SK-N-SH (cell line): ENCODE results near the gene C12orf60. TPM values are rescaled to one million over a fixed set of nuclear protein-coding genes. Genes with fewer than 3 reads are reported as not detected.
"Not testable (repeated sequence)": the region's sequence is repeated elsewhere in the genome, so short reads cannot be mapped to it uniquely, and the experiment has no call there.

Experiments
- CTCF ChIA-PET: fragments of 300-600, 350-600 bp; formaldehyde crosslinking; extraction: SDS; loops from one replicate; lab custom pipeline; 2021; lab: Yijun Ruan, JAX
- POLR2A ChIA-PET: fragments of 350-600 bp; sonication (Branson Sonifier 250); formaldehyde crosslinking; extraction: SDS; loops from one replicate; lab custom pipeline; 2020; ENCODE audit warnings: antibody characterized with exemption, inconsistent platforms; lab: Yijun Ruan, JAX
- DNase-seq: peaks from one replicate; pipeline ENCODE4 v3.0.0; 2012
- H2AFZ ChIP-seq: fragments of 200-600 bp; sonication (generic); 2 replicates; pipeline ENCODE4 v1.8.1; 2016; ENCODE audit warnings: antibody characterized with exemption, mild to moderate bottlenecking, low read depth
- H3F3A ChIP-seq: fragments of 200-600 bp; sonication (generic); replicated peaks from 2 replicates; pipeline ENCODE3; 2016; ENCODE audit warnings: antibody characterized with exemption, mild to moderate bottlenecking; ENCODE audit not compliant: insufficient read depth
- H3K27ac ChIP-seq, 2 experiments: fragments of 200-500 bp in 1 of 2; fragments of 200-600 bp in 1 of 2; sonication (Bioruptor generic) in 1 of 2; sonication (generic), shearing (Covaris generic) in 1 of 2; 2 replicates each; pipeline versions ENCODE4 v1.5.1 to v1.6.1; 2014 to 2016; ENCODE audit warnings: low read depth in 2 of 2, inconsistent platforms in 1 of 2, low read length in 1 of 2, mild to moderate bottlenecking in 1 of 2, mixed read lengths in 1 of 2
- H3K27me3 ChIP-seq: fragments of 200-600 bp; sonication (generic), shearing (Covaris generic); 2 replicates; pipeline ENCODE4 v1.6.1; 2016; ENCODE audit warnings: mixed run types; ENCODE audit not compliant: insufficient read depth
- H3K36me3 ChIP-seq, 2 experiments: fragments of 200-500 bp in 1 of 2; fragments of 200-600 bp in 1 of 2; sonication (Bioruptor generic) in 1 of 2; sonication (generic) in 1 of 2; replicated peaks in 1 of 2; 2 replicates each; pipeline versions ENCODE3 to v1.5.1; 2014 to 2016; ENCODE audit warnings: low read length in 1 of 2, mild to moderate bottlenecking in 1 of 2; ENCODE audit not compliant: insufficient read depth in 2 of 2, control insufficient read depth in 1 of 2
- H3K4me1 ChIP-seq, 2 experiments: fragments of 200-500 bp in 1 of 2; fragments of 200-600 bp in 1 of 2; sonication (Bioruptor generic) in 1 of 2; sonication (generic), shearing (Covaris generic) in 1 of 2; 2 replicates each; pipeline versions ENCODE4 v1.5.1 to v1.6.1; 2014 to 2016; ENCODE audit warnings: low read depth in 1 of 2, low read length in 1 of 2, mixed run types in 1 of 2; ENCODE audit not compliant: insufficient read depth in 2 of 2, control insufficient read depth in 1 of 2
- H3K4me2 ChIP-seq: fragments of 200-600 bp; sonication (generic), shearing (Covaris generic); 2 replicates; pipeline ENCODE4 v1.6.1; 2017; ENCODE audit warnings: mixed run types
- H3K4me3 ChIP-seq, 2 experiments: fragments of 200-500 bp in 1 of 2; fragments of 200-600 bp in 1 of 2; sonication (Bioruptor generic) in 1 of 2; sonication (generic), shearing (Covaris generic) in 1 of 2; 2 replicates each; pipeline versions ENCODE4 v1.5.1 to v1.8.1; 2014 to 2016; ENCODE audit warnings: low read depth in 2 of 2, inconsistent platforms in 1 of 2, low read length in 1 of 2, mild to moderate bottlenecking in 1 of 2, mixed read lengths in 1 of 2, moderate library complexity in 1 of 2
- H3K79me2 ChIP-seq: fragments of 200-600 bp; sonication (generic); 2 replicates; pipeline ENCODE4 v1.8.1; 2017; ENCODE audit warnings: mild to moderate bottlenecking; ENCODE audit not compliant: insufficient read depth
- H3K9ac ChIP-seq: fragments of 200-600 bp; sonication (generic); 2 replicates; pipeline ENCODE4 v1.6.1; 2017; ENCODE audit warnings: mixed run types
- H3K9me2 ChIP-seq: fragments of 200-600 bp; sonication (generic); 2 replicates; pipeline ENCODE4 v1.6.1; 2017; ENCODE audit warnings: mixed run types
- H3K9me3 ChIP-seq: fragments of 200-600 bp; sonication (generic); 2 replicates; pipeline ENCODE4 v1.6.1; 2017; ENCODE audit warnings: mixed run types, mild to moderate bottlenecking, moderate library complexity
- H4K20me1 ChIP-seq: fragments of 200-600 bp; sonication (generic); 2 replicates; pipeline ENCODE4 v1.6.1; 2017; ENCODE audit warnings: mild to moderate bottlenecking, mixed run types; ENCODE audit not compliant: insufficient read depth
- CTCF ChIP-seq: fragments of 200-600 bp; sonication (generic); IDR thresholded peaks from 2 replicates; pipeline ENCODE4 v1.6.1; 2017; ENCODE audit warnings: antibody characterized with exemption, mild to moderate bottlenecking, moderate library complexity
- EP300 ChIP-seq, 2 experiments: IDR thresholded peaks; 2 replicates each; pipeline versions ENCODE4 v1.4.0 to v1.6.1; 2012; ENCODE audit warnings: borderline replicate concordance in 1 of 2, low read depth in 1 of 2, low read length in 1 of 2
- FOXM1 ChIP-seq: IDR thresholded peaks from 2 replicates; pipeline ENCODE4 v1.4.0; 2012; ENCODE audit warnings: low read depth, mild to moderate bottlenecking
- MXI1 ChIP-seq: IDR thresholded peaks from 2 replicates; pipeline ENCODE4 v1.6.1; 2012; ENCODE audit warnings: mild to moderate bottlenecking, low read depth, low read length, improper control_type of control experiment
- NFIC ChIP-seq: IDR thresholded peaks from 2 replicates; pipeline ENCODE4 v1.4.0; 2012; ENCODE audit warnings: borderline replicate concordance
- TEAD4 ChIP-seq: IDR thresholded peaks from 2 replicates; pipeline ENCODE4 v1.4.0; 2012; ENCODE audit warnings: mild to moderate bottlenecking, borderline replicate concordance; ENCODE audit not compliant: insufficient read depth
- WGBS: methylation state at CpG from one replicate; pipeline ENCODE4 v1.1.6; 2017; ENCODE audit warnings: low lambda C conversion rate; 5-methylcytosine and 5-hydroxymethylcytosine counted together
- polyA plus RNA-seq, 3 experiments: library from polyadenylated mRNA; depleted of rRNA; stranded (reverse); fragments of >200 nt; gene quantifications; 2 replicates each; pipeline ENCODE4 v1.2.3, GENCODE V29; 2012

The C12orf60 gene
- polyA plus RNA-seq, 1 of the 3 experiments (the other 2 are of a cell fraction) = 0.87 TPM

- Histone ChIP-seq H3K9me2 (no peaks in the 10 kb centered on the region), H3K9me3 (no peaks in the 10 kb centered on the region), H4K20me1 (no peaks in the 10 kb centered on the region), H3K4me3 (no peak overlapping the region), H3K4me2 (no peak overlapping the region), H3K36me3 (peaks cover 0 to 1% of the 10 kb centered on the region in 2 experiments), H3K27me3 (no peaks in the 10 kb centered on the region), H2AFZ (no peak overlapping the region), H3K4me1 (no peaks in the 10 kb centered on the region), H3K9ac (no peak overlapping the region), H3K27ac (no peak overlapping the region), H3F3A (no peaks in the 10 kb centered on the region), H3K79me2 (no peaks in the 10 kb centered on the region)
- TF ChIP-seq NFIC = no peak
- TF ChIP-seq CTCF = peak; percentile 25; the same call in 1 of the 2 replicates
- 75% methylated on average over 16 of the region's 17 CpGs for WGBS
- POLR2A ChIA-PET = no interaction called here
- CTCF ChIA-PET = interaction anchor here (0.8 to 1.9 kb wide), 3 partner anchors 13 to 240 kb away, joined by 3 to 7 read pairs (median 4); a partner anchor contains a TSS
- peak; percentile 22 for DNase-seq
Observed at GRCh38 chr12:14756334-14757143, 46.9 kb upstream of the C12orf60 start.

- 87% methylated on average over 6 of the region's 6 CpGs for WGBS
- H3K9ac ChIP-seq, CTCF ChIA-PET, POLR2A ChIA-PET, H3K27ac ChIP-seq, H3K4me3 ChIP-seq, H4K20me1 ChIP-seq, H3K4me1 ChIP-seq, H3K9me2 ChIP-seq, H3K4me2 ChIP-seq, H3K27me3 ChIP-seq, H3K9me3 ChIP-seq, DNase-seq, H3F3A ChIP-seq, H2AFZ ChIP-seq: not testable (repeated sequence)
- Histone ChIP-seq H3K36me3 (peaks cover 5 to 21% of the 10 kb centered on the region in 2 experiments), H3K79me2 (peaks cover 15% of the 10 kb centered on the region)
Observed at GRCh38 chr12:14759711-14760280, 43.7 kb upstream of the C12orf60 start.

- Histone ChIP-seq H3K9ac (no peak overlapping the region), H3K9me3 (no peaks in the 10 kb centered on the region), H3K27ac (no peak overlapping the region), H3K4me3 (no peak overlapping the region), H3K9me2 (0 out of 2 replicates have a peak, but pooled peaks cover 3% of the 10 kb centered on the region), H3K4me1 (peaks cover 8 to 11% of the 10 kb centered on the region in 2 experiments; a peak in 3 of 4 replicates), H3K27me3 (no peaks in the 10 kb centered on the region), H3K36me3 (peaks cover 9 to 54% of the 10 kb centered on the region in 2 experiments), H4K20me1 (peaks cover 23% of the 10 kb centered on the region; the same call in 1 of the 2 replicates), H3K79me2 (peaks cover 70% of the 10 kb centered on the region), H3K4me2 (no peak overlapping the region), H2AFZ (no peak overlapping the region), H3F3A (peaks cover 23% of the 10 kb centered on the region)
- ChIA-PET CTCF (no interaction called here), POLR2A (no interaction called here)
- DNase-seq = no peak
- WGBS = 98% methylated on average over 2 of the region's 2 CpGs
- TF ChIP-seq EP300 (IDR thresholded peaks at IDR 0.05; ENCODE audit: borderline replicate concordance in 1 of 2, low read depth in 1 of 2, low read length in 1 of 2) (no peak), MXI1 (no peak), FOXM1 (no peak), TEAD4 (no peak)
Observed at GRCh38 chr12:14765398-14765797, 38.1 kb upstream of the C12orf60 start.

- 97% methylated on average over 3 of the region's 3 CpGs for WGBS
- H3K27ac ChIP-seq, H3K4me3 ChIP-seq, H3K27me3 ChIP-seq, H3K4me2 ChIP-seq, DNase-seq, H3K9me3 ChIP-seq, H3K9me2 ChIP-seq, H2AFZ ChIP-seq, POLR2A ChIA-PET, H3K9ac ChIP-seq, CTCF ChIA-PET: not testable (repeated sequence)
- H4K20me1 ChIP-seq = peaks cover 23% of the 10 kb centered on the region; the same call in 1 of the 2 replicates
- H3K4me1 ChIP-seq = peaks cover 8 to 11% of the 10 kb centered on the region in 2 experiments; a peak in 3 of 4 replicates
- peaks cover 73% of the 10 kb centered on the region for H3K79me2 ChIP-seq
- H3K36me3 ChIP-seq = peaks cover 9 to 54% of the 10 kb centered on the region in 2 experiments
- peaks cover 24% of the 10 kb centered on the region for H3F3A ChIP-seq
Observed at GRCh38 chr12:14766020-14766419, 37.5 kb upstream of the C12orf60 start.
